Measurements from ENCODE around the gene KIAA1191.
A peak's percentile ranks its signal among the peaks of the same experiment; 100 is the strongest.

KIAA1191 gene

GRCh38 chr5:176383961-176384360 lies 22.4 kb upstream of the KIAA1191 start:
- Mint-ChIP-seq H3K4me1 (peaks cover 24 to 50% of the 10 kb centered on the region in 2 donors), H3K27me3 (no peaks in the 10 kb centered on the region), H3K27ac (no peak overlapping the region), H3K4me3 (no peak overlapping the region), H3K36me3 (peaks cover 45 to 71% of the 10 kb centered on the region in 2 donors), H3K9me3 (no peaks in the 10 kb centered on the region)
- no peak for ATAC-seq (replicated peaks)
- DNase-seq: no peak

DNA sequence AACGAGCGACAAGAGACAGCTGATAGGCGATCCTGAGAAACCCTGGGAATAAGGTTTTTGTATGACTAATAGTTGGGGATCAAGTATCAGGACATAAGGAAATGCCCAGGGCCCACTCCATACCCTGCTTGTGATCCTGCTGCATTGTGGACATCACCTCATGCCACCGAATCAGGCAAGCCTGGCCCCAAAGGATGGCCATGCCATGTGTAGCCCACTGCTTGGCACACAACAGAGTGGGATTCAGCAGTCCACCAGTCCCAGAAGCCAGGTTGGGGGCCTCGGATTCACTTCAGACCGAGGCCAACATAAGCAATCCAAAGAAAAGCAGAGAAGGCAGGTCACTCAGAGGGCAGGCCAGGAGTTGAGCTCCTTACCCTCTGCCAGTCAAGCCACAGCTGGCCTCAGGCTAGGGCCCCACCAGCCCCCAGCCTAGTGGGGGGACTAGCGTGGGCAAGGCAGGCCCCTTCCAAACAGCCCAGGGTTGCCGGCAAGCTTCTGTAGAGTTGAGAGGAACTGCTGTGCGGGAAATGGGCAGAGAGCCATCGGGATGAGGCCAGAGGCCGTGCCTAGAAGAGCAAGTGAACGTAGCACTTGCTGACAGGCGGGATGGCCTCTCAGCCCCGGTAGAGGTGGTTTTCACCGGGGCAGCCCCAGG lies 21.8 kb upstream of the KIAA1191 start:
- Mint-ChIP-seq H3K36me3 (peaks cover 45 to 70% of the 10 kb centered on the region in 2 donors), H3K9me3 (no peaks in the 10 kb centered on the region), H3K4me1 (peaks cover 24 to 50% of the 10 kb centered on the region in 2 donors), H3K4me3 (no peak overlapping the region), H3K27me3 (no peaks in the 10 kb centered on the region), H3K27ac (no peak overlapping the region)
- DNase-seq (no peak), ATAC-seq (replicated peaks) (no peak)

DNA sequence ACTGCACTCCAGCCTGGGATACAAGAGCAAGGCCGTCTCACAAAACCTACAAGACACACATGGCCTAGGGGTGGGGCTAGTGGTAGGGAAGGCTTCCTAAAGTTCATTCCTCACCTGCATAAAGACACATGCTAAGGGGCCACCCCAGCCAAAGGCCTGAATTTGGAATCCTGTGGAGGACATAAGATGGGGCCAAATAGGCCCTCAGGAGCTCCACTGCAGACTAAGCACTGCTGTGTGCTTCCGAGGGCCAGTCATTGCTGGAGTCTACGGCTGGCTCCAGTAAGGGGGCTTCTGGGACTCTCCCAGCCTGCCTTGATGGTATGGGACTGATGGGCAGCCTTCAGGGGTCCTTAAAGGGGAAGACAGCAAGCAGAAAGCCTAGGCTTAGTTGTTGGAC lies 21.2 kb upstream of the KIAA1191 start:
- no peak overlapping the region for H3K27ac Mint-ChIP-seq
- no peak overlapping the region for H3K4me3 Mint-ChIP-seq
- ATAC-seq (replicated peaks) (no peak), DNase-seq (no peak)
- H3K4me1 Mint-ChIP-seq: peaks cover 22 to 45% of the 10 kb centered on the region in 2 donors
- no peaks in the 10 kb centered on the region for H3K27me3 Mint-ChIP-seq
- H3K9me3 Mint-ChIP-seq: no peaks in the 10 kb centered on the region
- H3K36me3 Mint-ChIP-seq: peaks cover 38 to 65% of the 10 kb centered on the region in 2 donors

DNA sequence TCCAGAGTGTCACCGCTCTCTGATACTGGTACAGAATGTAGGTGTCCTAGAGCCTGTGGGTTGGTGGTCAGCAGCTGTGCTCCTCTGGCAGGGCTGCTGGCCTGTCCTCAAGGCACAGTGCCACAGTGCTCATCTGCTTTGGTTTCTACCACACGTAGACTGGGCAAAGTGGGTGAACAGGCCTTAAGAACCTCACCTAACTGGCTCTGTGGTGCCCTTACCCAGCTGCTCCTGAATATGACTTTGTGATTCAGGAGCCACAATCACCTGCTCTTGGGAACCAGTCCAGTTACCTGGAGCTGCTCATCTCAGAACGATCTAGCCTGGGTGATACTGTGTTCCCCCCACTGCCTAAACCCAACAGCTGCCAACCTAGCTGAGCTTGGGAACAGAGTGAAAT lies 20.4 kb upstream of the KIAA1191 start:
- Mint-ChIP-seq H3K4me1 (peaks cover 19 to 38% of the 10 kb centered on the region in 2 donors), H3K27me3 (no peaks in the 10 kb centered on the region), H3K36me3 (peaks cover 37 to 62% of the 10 kb centered on the region in 2 donors), H3K27ac (no peak overlapping the region), H3K9me3 (no peaks in the 10 kb centered on the region), H3K4me3 (no peak overlapping the region)
- ATAC-seq (replicated peaks): no peak
- no peak for DNase-seq

- Mint-ChIP-seq H3K4me1 (peaks cover 13 to 32% of the 10 kb centered on the region in 2 donors), H3K4me3 (no peak overlapping the region), H3K36me3 (peaks cover 33 to 60% of the 10 kb centered on the region in 2 donors), H3K27ac (no peak overlapping the region), H3K27me3 (no peaks in the 10 kb centered on the region), H3K9me3 (no peaks in the 10 kb centered on the region)
- ATAC-seq (replicated peaks): no peak
- no peak for DNase-seq
Measured at GRCh38 chr5:176381423-176381822, 19.9 kb upstream of the KIAA1191 start.

DNA sequence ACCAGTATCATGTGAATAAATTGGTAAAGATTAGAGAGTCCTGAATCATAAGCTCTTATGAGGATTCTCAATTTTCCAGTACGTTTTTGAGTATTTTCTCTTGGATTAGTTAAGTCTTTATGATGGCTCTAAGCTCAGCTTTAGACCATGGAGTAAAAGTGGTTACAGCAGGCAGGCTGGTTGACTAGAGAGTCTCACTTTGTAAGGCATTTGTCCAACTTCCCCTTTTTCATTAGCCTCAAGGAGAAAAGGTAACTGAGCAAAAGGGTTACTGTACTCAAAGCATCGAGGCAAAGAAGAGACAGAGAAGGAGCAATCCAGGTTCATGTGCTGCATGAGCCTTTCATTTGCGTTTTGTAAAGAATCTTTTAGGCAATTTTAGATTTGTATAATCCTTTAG lies 18.3 kb upstream of the KIAA1191 start:
- ATAC-seq (replicated peaks) (peak; percentile 85 to 88), DNase-seq (no peak)
- no peak overlapping the region for H3K27ac Mint-ChIP-seq
- peaks cover 4 to 18% of the 10 kb centered on the region in 2 donors for H3K4me1 Mint-ChIP-seq
- H3K36me3 Mint-ChIP-seq: peaks cover 28 to 56% of the 10 kb centered on the region in 2 donors
- H3K27me3 Mint-ChIP-seq: no peaks in the 10 kb centered on the region
- no peak overlapping the region for H3K4me3 Mint-ChIP-seq
- no peaks in the 10 kb centered on the region for H3K9me3 Mint-ChIP-seq

DNA sequence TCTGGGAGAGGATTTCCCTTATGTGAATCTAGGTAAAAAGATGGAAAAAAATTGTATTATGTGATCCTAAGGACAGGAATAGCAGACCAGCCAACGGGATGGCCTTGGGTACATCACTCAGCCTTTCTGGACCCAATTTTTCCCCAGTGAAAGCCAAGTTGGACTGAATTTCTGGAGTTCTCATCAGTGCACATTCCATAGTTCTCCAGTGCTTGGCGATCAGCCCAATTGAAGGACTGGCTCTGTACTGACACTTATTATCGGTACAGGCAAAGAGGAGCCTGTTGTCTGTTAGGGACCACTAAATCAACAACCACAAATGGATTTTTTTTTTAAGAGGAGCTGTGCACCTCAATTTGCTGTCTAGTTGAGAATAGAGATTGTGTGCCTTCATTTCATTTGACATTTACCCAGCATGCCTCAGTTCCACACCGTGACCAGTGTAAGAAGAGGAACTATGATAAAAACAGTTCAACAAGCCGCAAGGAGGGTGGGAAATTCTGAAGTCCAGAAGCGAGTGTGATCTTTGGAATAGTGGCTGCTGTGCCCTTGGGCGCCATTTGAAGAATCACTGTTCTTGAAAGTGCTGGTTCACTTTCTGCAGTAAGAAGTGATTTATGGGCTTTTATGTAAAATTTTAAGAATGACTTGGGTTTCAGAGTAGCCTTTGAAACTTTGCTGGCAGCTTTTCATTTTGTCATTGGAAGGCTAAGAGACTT lies 11.7 kb upstream of the KIAA1191 start:
- Mint-ChIP-seq H3K27me3 (no peaks in the 10 kb centered on the region), H3K9me3 (no peaks in the 10 kb centered on the region), H3K27ac (peak overlapping the region; percentile 57), H3K4me1 (peaks cover 6 to 8% of the 10 kb centered on the region in 2 donors), H3K4me3 (no peak overlapping the region), H3K36me3 (peaks cover 18 to 52% of the 10 kb centered on the region in 2 donors)
- peak; percentile 85 to 89 for ATAC-seq (replicated peaks)
- no peak for DNase-seq

- ATAC-seq (replicated peaks) (no peak), DNase-seq (no peak)
- Mint-ChIP-seq H3K27me3 (no peaks in the 10 kb centered on the region), H3K36me3 (peaks cover 26 to 60% of the 10 kb centered on the region in 2 donors), H3K4me1 (peaks cover 15 to 19% of the 10 kb centered on the region in 2 donors), H3K4me3 (no peak overlapping the region), H3K9me3 (no peaks in the 10 kb centered on the region), H3K27ac (no peak overlapping the region)
Measured at GRCh38 chr5:176371621-176372539, 10.3 kb upstream of the KIAA1191 start.

DNA sequence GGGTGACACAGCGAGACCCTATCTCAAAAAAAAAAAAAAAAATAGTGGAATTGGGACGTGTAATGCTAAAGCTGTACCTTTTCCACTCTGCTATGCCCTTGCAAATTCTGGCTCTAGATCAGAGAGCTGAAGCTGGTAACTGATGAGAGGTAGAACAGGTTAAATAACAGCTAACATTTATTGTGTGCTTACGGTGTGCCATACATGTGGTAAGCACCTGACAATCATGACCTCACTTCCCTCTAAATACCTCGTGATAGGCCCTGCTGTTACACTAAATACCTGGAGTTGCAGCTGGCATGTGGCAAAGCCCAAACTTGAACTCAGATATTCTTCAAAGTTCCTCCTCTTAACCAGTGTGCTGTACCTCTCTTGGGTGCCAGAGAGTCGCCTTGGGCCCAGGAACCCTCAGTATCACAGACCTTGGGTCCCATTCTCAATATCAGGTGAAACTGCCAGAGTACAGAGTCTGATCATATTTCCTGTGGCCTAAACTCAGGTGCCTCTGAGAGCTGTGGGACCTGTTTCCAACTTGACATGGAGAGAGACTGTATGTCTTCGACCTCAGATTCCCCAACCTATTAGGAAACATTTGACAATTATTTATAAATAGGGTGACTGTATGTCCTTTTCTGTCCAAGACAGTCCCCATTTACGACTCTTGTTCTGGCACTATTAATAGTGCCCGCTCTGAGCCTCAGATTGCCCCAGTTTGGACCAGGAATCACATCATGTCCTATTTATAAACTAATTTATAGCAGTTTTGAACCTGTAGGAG lies 8.6 kb upstream of the KIAA1191 start:
- ATAC-seq (replicated peaks): no peak
- DNase-seq: no peak
- Mint-ChIP-seq H3K9me3 (no peaks in the 10 kb centered on the region), H3K27me3 (no peaks in the 10 kb centered on the region), H3K27ac (no peak overlapping the region), H3K4me1 (peaks cover 17 to 25% of the 10 kb centered on the region in 2 donors), H3K4me3 (no peak overlapping the region), H3K36me3 (peaks cover 28 to 54% of the 10 kb centered on the region in 2 donors)

GRCh38 chr5:176368726-176369125 lies 7.2 kb upstream of the KIAA1191 start:
- peaks cover 20 to 29% of the 10 kb centered on the region in 2 donors for H3K4me1 Mint-ChIP-seq
- peaks cover 28 to 48% of the 10 kb centered on the region in 2 donors for H3K36me3 Mint-ChIP-seq
- no peaks in the 10 kb centered on the region for H3K27me3 Mint-ChIP-seq
- no peaks in the 10 kb centered on the region for H3K9me3 Mint-ChIP-seq
- DNase-seq (no peak), ATAC-seq (replicated peaks) (no peak)
- H3K4me3 Mint-ChIP-seq: no peak overlapping the region
- no peak overlapping the region for H3K27ac Mint-ChIP-seq

GRCh38 chr5:176366232-176366894 lies 4.8 kb upstream of the KIAA1191 start:
- H3K4me3 Mint-ChIP-seq: peak overlapping the region; percentile 80 to 88
- peaks cover 25 to 30% of the 10 kb centered on the region in 2 donors for H3K36me3 Mint-ChIP-seq
- H3K27me3 Mint-ChIP-seq: no peaks in the 10 kb centered on the region
- H3K4me1 Mint-ChIP-seq: peaks cover 20 to 38% of the 10 kb centered on the region in 2 donors
- peak overlapping the region; percentile 88 for H3K27ac Mint-ChIP-seq
- DNase-seq (no peak), ATAC-seq (replicated peaks) (no peak)
- H3K9me3 Mint-ChIP-seq: no peaks in the 10 kb centered on the region

DNA sequence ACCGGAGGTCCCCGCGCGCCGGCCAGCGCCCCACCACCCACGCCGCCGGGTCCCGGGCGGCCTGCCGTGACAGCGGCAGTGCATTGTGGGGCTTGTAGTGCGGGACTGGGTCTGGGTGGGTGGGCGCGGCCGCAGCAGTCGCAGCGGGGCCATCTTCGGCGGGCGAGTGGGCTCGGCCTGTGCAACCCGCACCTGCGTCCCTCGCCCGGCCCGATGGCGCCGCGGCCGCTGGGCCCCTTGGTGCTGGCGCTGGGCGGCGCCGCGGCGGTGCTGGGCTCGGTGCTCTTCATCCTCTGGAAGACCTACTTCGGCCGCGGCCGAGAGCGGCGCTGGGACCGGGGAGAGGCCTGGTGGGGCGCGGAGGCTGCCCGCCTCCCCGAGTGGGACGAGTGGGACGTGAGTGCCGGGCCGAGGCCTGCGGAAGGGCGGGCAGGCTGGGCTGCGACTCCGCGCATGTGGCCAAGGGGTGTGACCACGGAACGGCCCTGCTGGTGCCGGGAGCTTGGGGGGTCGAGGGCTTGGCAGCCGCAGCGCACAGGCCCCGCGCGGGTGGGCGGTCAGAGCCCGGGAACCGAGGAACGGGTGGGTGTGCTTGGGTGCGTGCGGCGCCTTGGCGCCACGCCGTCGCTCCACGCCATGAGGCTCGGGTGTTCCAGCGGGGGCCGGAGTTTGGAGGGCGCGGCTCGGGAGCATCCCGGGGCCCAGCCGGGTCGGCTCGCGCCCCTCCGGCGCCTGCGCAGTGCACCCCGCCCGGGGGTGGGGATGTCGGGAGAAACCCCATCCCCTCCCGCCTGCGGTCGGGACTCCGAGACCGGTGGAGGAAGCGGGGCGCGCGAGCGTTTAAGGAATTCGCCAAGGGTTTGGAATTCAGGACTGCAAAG lies 4.0 kb upstream of the KIAA1191 start, which contains the start of gene ARL10:
ARL10 (plus strand) TSS at position 137 of the 881 bp plus-strand sequence; CDS start at position 214, 77 bp downstream.
- DNase-seq (peak; percentile 68), ATAC-seq (replicated peaks) (peak; percentile 51 to 61)
- peak within 1 kb of the TSS; percentile 83 to 88 for H3K4me3 Mint-ChIP-seq
- peaks cover 25 to 26% of the 10 kb centered on the region in 2 donors for H3K36me3 Mint-ChIP-seq
- H3K4me1 Mint-ChIP-seq: peaks cover 20 to 38% of the 10 kb centered on the region in 2 donors
- H3K27ac Mint-ChIP-seq: peak within 1 kb of the TSS; percentile 79
- H3K27me3 Mint-ChIP-seq: no peaks in the 10 kb centered on the region
- H3K9me3 Mint-ChIP-seq: no peaks in the 10 kb centered on the region

All from stimulated activated naive B cell treated with anti-CD40 and anti-IgM and Interleukin-4, amounts not matched to agents 10 μg/mL and 1 μg/mL and 100 μg/mL, for 72 hours (primary cell).